ENCODE results near the gene KCNT1. TPM values are rescaled to one million over a fixed set of nuclear protein-coding genes. Genes with fewer than 3 reads are reported as not detected.

Gene KCNT1
- total RNA-seq, 1 experiment from 2014 or later, result not detected

GRCh38 chr9:135736272-135736978 is 34.4 kb downstream of the KCNT1 start:
- in situ Hi-C loops (cut with HindIII; ENCODE audit: low pct_unique_long_range_greater_than_20kb, low sequenced_read_pairs), result no loop called here
- no peak for DNase-seq (ENCODE audit: low read depth)

GRCh38 chr9:135736979-135737839 is 35.2 kb downstream of the KCNT1 start:
- in situ Hi-C loops (cut with HindIII; ENCODE audit: low pct_unique_long_range_greater_than_20kb, low sequenced_read_pairs), result no loop called here
- no peak for DNase-seq (ENCODE audit: low read depth)

DNA sequence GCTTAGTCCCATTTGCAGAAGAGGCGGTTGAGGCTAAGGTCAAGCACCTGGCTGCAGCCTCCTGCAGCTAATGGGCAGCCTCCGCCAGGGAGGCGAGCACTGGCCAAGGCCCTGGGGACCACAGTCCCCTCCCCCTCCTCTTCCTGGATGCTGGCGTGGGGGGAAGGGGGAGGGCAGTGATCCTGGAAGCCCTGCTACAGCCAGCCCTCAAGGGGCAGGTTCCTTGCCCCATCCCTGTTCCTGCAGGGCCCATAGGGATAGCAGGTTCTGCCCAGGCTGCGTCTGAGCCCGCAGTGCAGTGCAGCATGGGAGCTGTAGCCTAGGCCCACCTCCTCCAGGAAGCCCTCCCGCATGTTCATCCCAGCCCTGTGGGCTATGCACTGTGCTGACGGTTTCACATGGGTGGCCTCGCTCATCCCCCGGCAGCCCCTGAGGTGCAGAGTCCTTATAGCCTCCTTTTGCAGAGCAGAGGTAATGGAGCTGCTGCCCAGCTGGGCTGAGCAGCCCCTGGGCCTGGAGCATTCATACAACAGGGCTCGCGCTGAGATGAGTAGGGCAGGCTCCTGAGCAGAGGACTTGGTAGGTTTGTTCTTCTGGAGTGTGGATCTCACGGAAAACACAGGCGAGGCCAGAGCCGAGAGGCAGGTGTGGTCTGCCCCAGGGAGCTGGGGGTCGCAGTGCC is 36.0 kb downstream of the KCNT1 start:
- in situ Hi-C loops (cut with HindIII; ENCODE audit: low pct_unique_long_range_greater_than_20kb, low sequenced_read_pairs), result no loop called here
- no peak for DNase-seq (ENCODE audit: low read depth)

DNA sequence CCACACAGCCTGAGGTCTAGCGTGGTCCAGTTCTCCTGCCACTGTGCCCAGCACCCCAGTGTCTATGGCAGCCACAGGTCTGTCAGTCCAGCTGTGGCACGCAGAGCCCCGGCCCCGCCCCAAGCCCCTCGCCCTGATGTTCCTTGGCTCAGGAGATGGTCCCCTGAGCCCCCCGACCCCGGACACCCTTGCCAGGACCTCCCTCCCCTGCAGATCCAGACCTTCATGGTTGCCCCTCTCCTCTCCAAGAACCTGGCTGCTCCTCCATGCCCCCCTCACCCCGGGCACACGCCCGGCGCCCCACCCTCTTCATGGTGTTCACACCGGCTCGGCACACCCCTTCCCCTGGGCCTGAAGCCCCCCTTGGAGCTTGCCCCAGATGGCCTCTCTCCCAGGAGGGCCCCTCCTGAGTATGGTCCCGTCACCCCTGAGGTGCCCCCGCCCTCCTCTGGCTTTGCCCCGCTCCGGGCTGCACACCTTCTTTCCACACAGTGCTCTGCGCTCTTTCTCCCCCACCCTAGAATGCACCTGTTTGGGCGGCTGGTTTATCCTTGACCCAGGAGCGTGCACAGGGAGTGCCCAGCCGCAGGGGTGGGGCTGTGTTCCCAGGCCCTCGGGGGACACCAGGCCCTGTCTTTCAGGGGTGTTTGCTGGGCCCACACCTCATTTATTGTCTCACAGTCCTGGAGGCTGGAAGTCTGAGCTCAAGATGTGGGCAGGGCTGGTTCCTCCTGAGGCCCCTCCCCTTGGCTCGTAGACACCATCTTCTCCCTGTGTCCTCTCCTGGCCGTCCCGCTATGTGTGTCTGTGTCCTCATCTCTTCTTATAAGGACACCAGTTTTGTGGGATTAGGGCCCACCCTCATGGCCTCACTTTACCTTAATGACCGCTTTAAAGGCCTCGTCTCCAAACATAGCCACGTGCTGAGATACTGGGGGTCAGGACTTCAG is 37.6 kb downstream of the KCNT1 start:
- in situ Hi-C loops (cut with HindIII; ENCODE audit: low pct_unique_long_range_greater_than_20kb, low sequenced_read_pairs), result no loop called here
- no peak for DNase-seq (ENCODE audit: low read depth)

DNA sequence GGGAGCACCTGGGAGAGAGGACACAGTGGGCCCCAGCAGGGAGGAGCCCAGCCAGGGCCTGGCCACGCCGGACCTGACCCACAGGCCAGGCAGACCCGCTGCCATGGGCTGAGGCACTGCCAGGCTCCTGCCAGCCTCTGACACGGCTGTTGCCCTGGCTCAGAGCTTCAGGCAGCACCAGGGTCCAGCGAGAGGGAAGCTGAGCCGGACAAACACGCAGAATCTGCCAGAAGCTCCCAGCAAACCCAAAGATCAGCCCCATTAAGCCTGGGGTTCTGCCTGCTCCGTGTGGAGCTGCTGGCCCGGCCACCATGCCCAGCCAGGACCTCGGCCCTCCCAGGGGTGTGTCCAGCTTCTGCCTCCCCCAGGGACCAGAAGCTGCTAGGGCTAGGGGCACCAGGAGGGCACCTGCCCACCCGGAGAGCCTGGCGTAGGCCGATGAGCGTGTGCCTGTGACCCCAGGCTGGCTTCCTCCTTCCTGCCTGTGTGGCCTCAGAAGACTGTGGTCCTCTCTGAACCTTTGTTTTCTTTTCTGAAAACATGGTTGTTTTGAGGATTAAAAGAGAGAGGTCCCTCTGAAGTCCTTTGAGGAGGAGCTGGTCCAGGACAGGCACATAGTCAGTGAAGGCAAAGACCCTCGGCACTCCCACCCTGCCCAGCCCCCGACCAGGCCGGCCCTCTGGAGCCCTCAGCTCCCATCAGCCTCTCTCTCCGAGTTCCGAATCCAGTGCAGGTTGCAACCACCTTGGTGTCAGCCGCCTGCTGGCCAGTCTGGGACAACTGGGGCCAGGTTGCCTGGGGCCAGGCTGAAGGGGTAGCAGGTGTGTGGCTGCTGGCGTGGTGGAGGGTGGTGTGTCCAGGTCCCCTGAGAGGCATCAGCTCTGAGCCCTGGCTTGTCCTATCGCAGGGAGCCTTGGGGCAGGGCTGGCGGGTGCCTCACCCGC is 39.6 kb downstream of the KCNT1 start:
- in situ Hi-C loops (cut with HindIII; ENCODE audit: low pct_unique_long_range_greater_than_20kb, low sequenced_read_pairs), result no loop called here
- DNase-seq (ENCODE audit: low read depth), result no peak

DNA sequence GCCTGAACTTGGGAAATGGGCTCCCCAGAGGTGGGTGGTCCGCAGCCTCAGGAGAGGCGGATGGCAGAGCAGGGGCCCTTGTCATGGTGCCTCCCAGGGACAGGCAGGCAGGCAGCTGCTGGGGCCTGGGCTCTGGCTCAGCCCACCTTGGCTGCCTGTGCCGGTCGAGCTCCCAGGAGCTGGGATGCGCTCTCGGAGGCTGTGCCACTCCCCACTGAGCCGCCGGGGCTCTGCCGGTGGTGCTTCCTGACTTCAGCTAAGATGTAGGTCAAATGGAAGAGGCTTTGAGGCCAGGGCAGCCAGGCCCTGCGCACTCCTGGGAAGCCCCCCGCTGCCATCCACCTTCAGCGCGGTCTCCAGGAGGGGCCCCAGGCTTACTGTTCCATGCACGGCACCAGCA is 41.0 kb downstream of the KCNT1 start:
- in situ Hi-C loops (cut with HindIII; ENCODE audit: low pct_unique_long_range_greater_than_20kb, low sequenced_read_pairs), result no loop called here
- DNase-seq (ENCODE audit: low read depth), result no peak

DNA sequence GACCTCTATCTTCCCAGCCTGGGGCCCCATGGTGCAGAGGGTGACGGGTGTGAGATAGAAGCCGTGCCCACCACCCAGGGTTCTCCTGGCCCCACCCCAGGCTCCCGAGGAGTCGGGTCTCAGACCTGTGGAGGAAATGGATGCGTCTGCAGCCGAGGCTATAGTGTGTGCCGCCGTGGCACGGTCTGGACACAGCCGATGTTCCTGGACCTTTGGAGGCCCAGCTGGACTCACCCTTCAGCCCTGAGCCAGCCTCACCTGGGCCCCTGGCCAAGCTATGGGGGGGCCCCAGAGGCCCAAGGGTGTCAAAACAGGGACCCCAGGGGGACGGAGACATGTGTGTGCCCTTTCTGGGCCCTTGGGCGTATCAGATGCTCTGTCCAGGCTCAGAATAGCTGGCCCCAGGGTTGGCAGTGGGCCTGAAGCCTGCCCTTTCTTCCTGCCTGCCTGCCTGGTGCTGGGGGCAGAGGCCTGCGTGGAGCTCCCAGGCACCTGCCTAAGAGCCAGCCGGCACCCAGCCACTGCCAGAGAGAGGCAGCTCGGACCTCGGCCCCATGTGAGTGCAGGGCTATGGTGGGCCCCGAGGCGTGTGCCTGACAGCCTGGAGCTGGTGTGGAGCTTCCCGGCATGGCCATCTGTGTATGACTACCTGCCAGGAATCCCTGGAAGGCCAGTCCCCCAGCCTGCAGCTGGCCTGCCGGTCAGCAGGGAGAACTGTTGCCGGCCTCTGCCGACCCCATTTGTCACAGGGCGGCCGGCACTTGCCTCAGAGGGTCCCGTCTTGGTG is 41.8 kb downstream of the KCNT1 start:
- no peak for DNase-seq (ENCODE audit: low read depth)
- in situ Hi-C loops (cut with HindIII; ENCODE audit: low pct_unique_long_range_greater_than_20kb, low sequenced_read_pairs), result no loop called here

GRCh38 chr9:135744333-135745070 is 42.5 kb downstream of the KCNT1 start:
- DNase-seq (ENCODE audit: low read depth), result no peak
- in situ Hi-C loops (cut with HindIII; ENCODE audit: low pct_unique_long_range_greater_than_20kb, low sequenced_read_pairs), result no loop called here

GRCh38 chr9:135745189-135745588 is 43.2 kb downstream of the KCNT1 start:
- no peak for DNase-seq (ENCODE audit: low read depth)
- in situ Hi-C loops (cut with HindIII; ENCODE audit: low pct_unique_long_range_greater_than_20kb, low sequenced_read_pairs), result no loop called here

DNA sequence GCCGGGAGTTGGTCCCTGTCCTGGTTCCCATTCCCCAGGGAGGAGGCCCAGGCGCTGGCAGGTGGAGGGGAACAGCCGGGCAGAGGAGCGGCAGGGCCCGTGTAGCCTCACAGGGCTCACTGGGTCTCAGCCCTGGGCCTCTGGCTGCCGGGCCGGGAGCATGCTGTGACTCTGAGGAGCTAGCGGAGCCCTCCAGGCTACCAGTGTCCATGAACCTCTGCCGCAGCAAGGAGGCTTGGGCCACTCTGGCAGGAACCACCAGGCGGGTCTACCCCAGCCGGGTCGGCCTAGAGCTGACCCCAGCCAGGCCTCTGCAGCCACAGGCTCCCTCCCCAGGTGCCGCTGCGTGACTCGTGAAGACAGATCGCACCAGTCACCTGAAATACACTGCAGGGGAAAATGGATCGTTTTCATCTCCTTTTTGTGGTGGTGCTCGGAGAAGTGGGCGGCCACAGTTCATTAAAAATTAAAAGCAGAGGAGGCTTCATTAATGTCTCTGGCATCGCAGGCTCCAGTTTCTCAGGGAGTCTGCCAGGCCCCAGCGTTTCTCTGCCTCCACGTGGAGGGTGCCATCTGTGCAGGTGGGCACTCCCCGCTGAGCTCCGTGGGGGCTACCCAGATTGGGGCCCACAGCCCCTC is 43.8 kb downstream of the KCNT1 start:
- in situ Hi-C loops (cut with HindIII; ENCODE audit: low pct_unique_long_range_greater_than_20kb, low sequenced_read_pairs), result no loop called here
- no peak for DNase-seq (ENCODE audit: low read depth)

GRCh38 chr9:135746565-135746964 is 44.6 kb downstream of the KCNT1 start:
- in situ Hi-C loops (cut with HindIII; ENCODE audit: low pct_unique_long_range_greater_than_20kb, low sequenced_read_pairs), result no loop called here
- DNase-seq (ENCODE audit: low read depth), result no peak

- no peak for DNase-seq (ENCODE audit: low read depth)
Observed at GRCh38 chr9:135747311-135747710, 45.3 kb downstream of the KCNT1 start.

GRCh38 chr9:135748676-135749075 is 46.7 kb downstream of the KCNT1 start:
- in situ Hi-C loops (cut with HindIII; ENCODE audit: low pct_unique_long_range_greater_than_20kb, low sequenced_read_pairs), result no loop called here
- no peak for DNase-seq (ENCODE audit: low read depth)

More at GRCh38 chr9:135747311-135747710, 45.3 kb downstream of the KCNT1 start:
- in situ Hi-C loops (cut with HindIII; ENCODE audit: low pct_unique_long_range_greater_than_20kb, low sequenced_read_pairs), result no loop called here

DNA sequence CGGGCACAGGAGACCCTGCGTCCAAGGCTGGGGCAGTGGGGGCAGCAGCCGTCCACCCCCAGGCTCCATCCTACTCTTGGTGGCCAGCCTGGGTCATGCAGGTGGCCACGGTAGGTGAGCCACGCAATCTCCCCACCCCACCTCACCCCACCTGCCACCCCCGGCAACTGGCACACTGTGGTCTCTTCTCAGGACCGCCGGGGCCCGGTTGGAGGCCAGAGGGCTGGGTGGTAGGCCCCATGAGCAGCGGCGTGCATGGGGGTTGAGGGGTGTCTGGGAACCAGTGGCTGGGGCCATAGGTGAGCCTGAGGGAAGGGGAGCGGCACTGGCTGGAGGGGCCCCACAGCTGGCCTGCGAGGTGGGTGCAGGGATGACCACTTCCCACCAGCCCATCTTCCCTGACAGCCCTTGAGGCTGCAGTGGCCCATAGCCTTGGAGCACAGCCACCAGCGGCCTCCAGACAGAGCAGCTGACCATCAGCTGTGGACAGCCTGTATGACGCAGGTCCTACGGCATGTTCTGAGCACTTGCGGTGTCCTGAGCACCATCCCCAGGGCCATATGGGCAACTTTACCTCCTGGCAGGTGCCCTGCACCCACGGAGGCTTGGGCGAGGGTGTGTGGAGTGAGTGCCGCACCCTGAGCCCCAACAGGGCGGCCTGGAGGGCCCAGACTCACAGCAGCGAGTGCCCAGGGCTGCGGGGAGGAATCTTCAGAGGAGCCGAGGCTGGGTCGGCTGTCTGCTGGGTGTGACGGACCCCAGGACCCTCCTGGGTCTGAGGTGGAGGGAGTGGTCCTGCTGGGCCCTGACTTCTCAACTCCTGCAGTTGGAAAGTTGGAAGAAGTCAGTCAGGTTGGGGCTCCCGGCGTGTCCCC is 47.4 kb downstream of the KCNT1 start:
- in situ Hi-C loops (cut with HindIII; ENCODE audit: low pct_unique_long_range_greater_than_20kb, low sequenced_read_pairs), result no loop called here
- no peak for DNase-seq (ENCODE audit: low read depth)
